ENCODE measurements around the gene ACTN3.

DNA sequence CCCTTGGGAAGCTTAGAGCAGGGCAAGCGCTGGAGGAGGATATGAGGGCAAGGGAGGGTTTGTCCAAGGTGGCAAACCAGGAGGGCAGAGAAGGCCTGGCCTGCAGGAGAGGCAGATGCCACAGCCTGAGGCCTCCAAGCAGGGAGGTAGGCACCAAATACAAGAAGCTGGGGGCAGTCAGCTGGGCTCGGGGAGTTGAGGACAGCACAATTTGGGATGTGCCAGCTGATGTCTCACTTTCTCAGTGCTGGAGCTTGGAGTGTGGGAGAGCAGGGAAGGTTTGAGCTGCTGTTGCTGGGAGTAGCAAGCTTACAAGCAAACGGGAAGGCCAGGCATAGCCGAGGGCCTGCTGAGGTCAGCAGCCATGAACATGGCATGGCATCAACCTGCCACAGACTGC, 4.8 kb upstream of the ACTN3 start:
- no peak for TF ChIP-seq RCOR1 (IDR thresholded peaks at IDR 0.05; ENCODE audit: insufficient replicate concordance, low read length)
- TF ChIP-seq, protein P1, sequence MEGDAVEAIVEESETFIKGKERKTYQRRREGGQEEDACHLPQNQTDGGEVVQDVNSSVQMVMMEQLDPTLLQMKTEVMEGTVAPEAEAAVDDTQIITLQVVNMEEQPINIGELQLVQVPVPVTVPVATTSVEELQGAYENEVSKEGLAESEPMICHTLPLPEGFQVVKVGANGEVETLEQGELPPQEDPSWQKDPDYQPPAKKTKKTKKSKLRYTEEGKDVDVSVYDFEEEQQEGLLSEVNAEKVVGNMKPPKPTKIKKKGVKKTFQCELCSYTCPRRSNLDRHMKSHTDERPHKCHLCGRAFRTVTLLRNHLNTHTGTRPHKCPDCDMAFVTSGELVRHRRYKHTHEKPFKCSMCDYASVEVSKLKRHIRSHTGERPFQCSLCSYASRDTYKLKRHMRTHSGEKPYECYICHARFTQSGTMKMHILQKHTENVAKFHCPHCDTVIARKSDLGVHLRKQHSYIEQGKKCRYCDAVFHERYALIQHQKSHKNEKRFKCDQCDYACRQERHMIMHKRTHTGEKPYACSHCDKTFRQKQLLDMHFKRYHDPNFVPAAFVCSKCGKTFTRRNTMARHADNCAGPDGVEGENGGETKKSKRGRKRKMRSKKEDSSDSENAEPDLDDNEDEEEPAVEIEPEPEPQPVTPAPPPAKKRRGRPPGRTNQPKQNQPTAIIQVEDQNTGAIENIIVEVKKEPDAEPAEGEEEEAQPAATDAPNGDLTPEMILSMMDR (conservative IDR thresholded peaks at IDR 0.05; ENCODE audit: low read depth, low read length): no peak
- TF ChIP-seq POLR2A (IDR thresholded peaks at IDR 0.05; ENCODE audit: low read depth, low read length): no peak
- no peak for TF ChIP-seq NFE2L2 (IDR thresholded peaks at IDR 0.05; ENCODE audit: low read depth, low read length)
- TF ChIP-seq CEBPB (IDR thresholded peaks at IDR 0.05; ENCODE audit: low read depth, low read length): no peak
- no peak for TF ChIP-seq MAZ (IDR thresholded peaks at IDR 0.05; ENCODE audit: borderline replicate concordance, low read depth, low read length)
- TF ChIP-seq RFX5 (IDR thresholded peaks at IDR 0.05; ENCODE audit: low read depth, low read length): no peak
- TF ChIP-seq BHLHE40 (IDR thresholded peaks at IDR 0.05; ENCODE audit: low read depth, low read length): no peak
- TF ChIP-seq, protein P2, sequence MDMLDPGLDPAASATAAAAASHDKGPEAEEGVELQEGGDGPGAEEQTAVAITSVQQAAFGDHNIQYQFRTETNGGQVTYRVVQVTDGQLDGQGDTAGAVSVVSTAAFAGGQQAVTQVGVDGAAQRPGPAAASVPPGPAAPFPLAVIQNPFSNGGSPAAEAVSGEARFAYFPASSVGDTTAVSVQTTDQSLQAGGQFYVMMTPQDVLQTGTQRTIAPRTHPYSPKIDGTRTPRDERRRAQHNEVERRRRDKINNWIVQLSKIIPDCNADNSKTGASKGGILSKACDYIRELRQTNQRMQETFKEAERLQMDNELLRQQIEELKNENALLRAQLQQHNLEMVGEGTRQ (IDR thresholded peaks at IDR 0.05; ENCODE audit: low read depth, low read length): no peak

Measured in IMR-90 (cell line).